SK-N-SH (cell line): ENCODE measurements around the gene PGP. TPM values are rescaled to one million over a fixed set of nuclear protein-coding genes. Genes with fewer than 3 reads are reported as not detected.
A peak's percentile ranks its signal among the peaks of the same experiment; 100 is the strongest.

Experiments
- CTCF ChIA-PET: fragments of 300-600, 350-600 bp; formaldehyde crosslinking; extraction: SDS; loops from one replicate; lab custom pipeline; 2021; lab: Yijun Ruan, JAX
- POLR2A ChIA-PET: fragments of 350-600 bp; sonication (Branson Sonifier 250); formaldehyde crosslinking; extraction: SDS; loops from one replicate; lab custom pipeline; 2020; ENCODE audit warnings: antibody characterized with exemption, inconsistent platforms; lab: Yijun Ruan, JAX
- DNase-seq: peaks from one replicate; pipeline ENCODE4 v3.0.0; 2012
- H2AFZ ChIP-seq: fragments of 200-600 bp; sonication (generic); 2 replicates; pipeline ENCODE4 v1.8.1; 2016; ENCODE audit warnings: antibody characterized with exemption, mild to moderate bottlenecking, low read depth
- H3F3A ChIP-seq: fragments of 200-600 bp; sonication (generic); replicated peaks from 2 replicates; pipeline ENCODE3; 2016; ENCODE audit warnings: antibody characterized with exemption, mild to moderate bottlenecking; ENCODE audit not compliant: insufficient read depth
- H3K27ac ChIP-seq, 2 experiments: fragments of 200-500 bp in 1 of 2; fragments of 200-600 bp in 1 of 2; sonication (Bioruptor generic) in 1 of 2; sonication (generic), shearing (Covaris generic) in 1 of 2; 2 replicates each; pipeline versions ENCODE4 v1.5.1 to v1.6.1; 2014 to 2016; ENCODE audit warnings: low read depth in 2 of 2, inconsistent platforms in 1 of 2, low read length in 1 of 2, mild to moderate bottlenecking in 1 of 2, mixed read lengths in 1 of 2
- H3K27me3 ChIP-seq: fragments of 200-600 bp; sonication (generic), shearing (Covaris generic); 2 replicates; pipeline ENCODE4 v1.6.1; 2016; ENCODE audit warnings: mixed run types; ENCODE audit not compliant: insufficient read depth
- H3K36me3 ChIP-seq, 2 experiments: fragments of 200-500 bp in 1 of 2; fragments of 200-600 bp in 1 of 2; sonication (Bioruptor generic) in 1 of 2; sonication (generic) in 1 of 2; replicated peaks in 1 of 2; 2 replicates each; pipeline versions ENCODE3 to v1.5.1; 2014 to 2016; ENCODE audit warnings: low read length in 1 of 2, mild to moderate bottlenecking in 1 of 2; ENCODE audit not compliant: insufficient read depth in 2 of 2, control insufficient read depth in 1 of 2
- H3K4me1 ChIP-seq, 2 experiments: fragments of 200-500 bp in 1 of 2; fragments of 200-600 bp in 1 of 2; sonication (Bioruptor generic) in 1 of 2; sonication (generic), shearing (Covaris generic) in 1 of 2; 2 replicates each; pipeline versions ENCODE4 v1.5.1 to v1.6.1; 2014 to 2016; ENCODE audit warnings: low read depth in 1 of 2, low read length in 1 of 2, mixed run types in 1 of 2; ENCODE audit not compliant: insufficient read depth in 2 of 2, control insufficient read depth in 1 of 2
- H3K4me2 ChIP-seq: fragments of 200-600 bp; sonication (generic), shearing (Covaris generic); 2 replicates; pipeline ENCODE4 v1.6.1; 2017; ENCODE audit warnings: mixed run types
- H3K4me3 ChIP-seq, 2 experiments: fragments of 200-500 bp in 1 of 2; fragments of 200-600 bp in 1 of 2; sonication (Bioruptor generic) in 1 of 2; sonication (generic), shearing (Covaris generic) in 1 of 2; 2 replicates each; pipeline versions ENCODE4 v1.5.1 to v1.8.1; 2014 to 2016; ENCODE audit warnings: low read depth in 2 of 2, inconsistent platforms in 1 of 2, low read length in 1 of 2, mild to moderate bottlenecking in 1 of 2, mixed read lengths in 1 of 2, moderate library complexity in 1 of 2
- H3K79me2 ChIP-seq: fragments of 200-600 bp; sonication (generic); 2 replicates; pipeline ENCODE4 v1.8.1; 2017; ENCODE audit warnings: mild to moderate bottlenecking; ENCODE audit not compliant: insufficient read depth
- H3K9ac ChIP-seq: fragments of 200-600 bp; sonication (generic); 2 replicates; pipeline ENCODE4 v1.6.1; 2017; ENCODE audit warnings: mixed run types
- H3K9me2 ChIP-seq: fragments of 200-600 bp; sonication (generic); 2 replicates; pipeline ENCODE4 v1.6.1; 2017; ENCODE audit warnings: mixed run types
- H3K9me3 ChIP-seq: fragments of 200-600 bp; sonication (generic); 2 replicates; pipeline ENCODE4 v1.6.1; 2017; ENCODE audit warnings: mixed run types, mild to moderate bottlenecking, moderate library complexity
- H4K20me1 ChIP-seq: fragments of 200-600 bp; sonication (generic); 2 replicates; pipeline ENCODE4 v1.6.1; 2017; ENCODE audit warnings: mild to moderate bottlenecking, mixed run types; ENCODE audit not compliant: insufficient read depth
- ELF1 ChIP-seq: IDR thresholded peaks from 2 replicates; pipeline ENCODE4 v1.4.0; 2012
- EZH2phosphoT487 ChIP-seq: fragments of 200-600 bp; sonication (generic); IDR thresholded peaks from 2 replicates; pipeline ENCODE4 v1.6.1; 2017; ENCODE audit warnings: low read depth, mixed run types, mild to moderate bottlenecking, antibody characterized with exemption, moderate library complexity, borderline replicate concordance
- FOSL2 ChIP-seq: IDR thresholded peaks from 2 replicates; pipeline ENCODE4 v1.4.0; 2012; ENCODE audit warnings: low read depth, mild to moderate bottlenecking, moderate library complexity, borderline replicate concordance
- FOXJ3 ChIP-seq: sonication (generic); formaldehyde crosslinking; IDR thresholded peaks from 2 replicates; pipeline ENCODE4 v1.5.1; 2020; ENCODE audit warnings: mild to moderate bottlenecking, missing genetic modification reagents
- GABPA ChIP-seq: IDR thresholded peaks from 2 replicates; pipeline ENCODE4 v1.4.0; 2012; ENCODE audit warnings: low read depth, mild to moderate bottlenecking
- JUND ChIP-seq: IDR thresholded peaks from 2 replicates; pipeline ENCODE4 v1.4.0; 2012
- NRF1 ChIP-seq: IDR thresholded peaks from 2 replicates; pipeline ENCODE4 v1.6.1; 2012; ENCODE audit warnings: low read depth, mild to moderate bottlenecking, low read length
- POLR2AphosphoS5 ChIP-seq: IDR thresholded peaks from 2 replicates; pipeline ENCODE4 v1.6.1; 2012; ENCODE audit warnings: low read depth, low read length
- RAD21 ChIP-seq: IDR thresholded peaks from 2 replicates; pipeline ENCODE4 v1.6.1; 2012; ENCODE audit warnings: mild to moderate bottlenecking, low read length
- RCOR1 ChIP-seq: fragments of 150-350 bp; IDR thresholded peaks from 2 replicates; pipeline ENCODE4 v1.6.1; 2017; ENCODE audit warnings: antibody characterized with exemption, low read length
- RXRA ChIP-seq: IDR thresholded peaks from 2 replicates; pipeline ENCODE4 v1.4.0; 2012; ENCODE audit warnings: low read depth, mild to moderate bottlenecking, borderline replicate concordance
- SIN3A ChIP-seq: IDR thresholded peaks from 2 replicates; pipeline ENCODE4 v1.6.1; 2012; ENCODE audit warnings: low read depth, mild to moderate bottlenecking, low read length, moderate library complexity, borderline replicate concordance
- TCF12 ChIP-seq: IDR thresholded peaks from 2 replicates; pipeline ENCODE4 v1.4.0; 2012
- WGBS: methylation state at CpG from one replicate; pipeline ENCODE4 v1.1.6; 2017; ENCODE audit warnings: low lambda C conversion rate; 5-methylcytosine and 5-hydroxymethylcytosine counted together
- polyA plus RNA-seq, 3 experiments: library from polyadenylated mRNA; depleted of rRNA; stranded (reverse); fragments of >200 nt; gene quantifications; 2 replicates each; pipeline ENCODE4 v1.2.3, GENCODE V29; 2012
- TF ChIP-seq, protein P1 (sequence below): fragments of 200-600 bp; sonication (generic); IDR thresholded peaks from 2 replicates; pipeline ENCODE4 v1.6.1; 2017; ENCODE audit warnings: antibody characterized with exemption, mild to moderate bottlenecking, moderate library complexity
- TF ChIP-seq, protein P2 (sequence below): IDR thresholded peaks from 2 replicates; pipeline ENCODE4 v1.4.0; 2012; ENCODE audit warnings: low read depth, borderline replicate concordance
- TF ChIP-seq, protein P3 (sequence below): IDR thresholded peaks from 2 replicates; pipeline ENCODE4; 2012

Gene PGP
- polyA plus RNA-seq, 1 of the 3 experiments (the other 2 are of a cell fraction): 10.3 TPM

DNA sequence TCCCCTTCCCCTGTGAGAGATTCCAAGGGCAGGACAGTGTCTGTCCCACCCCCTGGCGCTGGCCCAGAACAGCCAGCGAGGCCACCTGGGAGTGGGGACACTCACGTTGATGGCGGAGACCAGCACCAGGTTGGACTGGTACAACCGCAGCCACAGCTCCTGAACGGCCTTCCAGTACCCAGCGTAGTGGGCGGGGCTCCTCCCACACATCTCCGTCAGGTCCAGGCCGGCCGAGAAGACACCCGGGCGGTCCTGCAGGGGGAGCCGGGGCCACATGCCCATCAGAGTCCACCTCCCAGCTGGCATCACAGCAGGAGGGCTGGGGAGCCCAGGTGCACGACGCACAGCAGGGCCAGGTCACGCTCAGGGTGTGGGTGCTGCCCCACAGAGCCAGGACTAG, 29.7 kb upstream of the PGP start:
- Histone ChIP-seq H3K9ac (no peak overlapping the region), H3K9me3 (no peaks in the 10 kb centered on the region), H3K4me1 (no peaks in the 10 kb centered on the region), H3K4me2 (no peak overlapping the region), H4K20me1 (no peaks in the 10 kb centered on the region), H3K4me3 (no peak overlapping the region), H3F3A (peaks cover 10% of the 10 kb centered on the region), H2AFZ (no peak overlapping the region), H3K27me3 (no peaks in the 10 kb centered on the region), H3K9me2 (no peaks in the 10 kb centered on the region), H3K79me2 (peaks cover 24% of the 10 kb centered on the region), H3K27ac (no peak overlapping the region), H3K36me3 (peaks cover 18 to 33% of the 10 kb centered on the region in 2 experiments)
- 82% methylated on average over 3 of the region's 17 CpGs for WGBS
- DNase-seq: peak; percentile 66
- POLR2A ChIA-PET: no interaction called here
- CTCF ChIA-PET: interaction anchor here (1.7 kb wide), 1 partner anchor 50 kb away, joined by 6 read pairs; no protein-coding TSS in a partner anchor
- TF ChIP-seq TCF12 (no peak), POLR2AphosphoS5 (no peak), JUND (no peak), FOSL2 (no peak), RAD21 (no peak), FOXJ3 (no peak), ELF1 (no peak)
- TF ChIP-seq, protein P1, sequence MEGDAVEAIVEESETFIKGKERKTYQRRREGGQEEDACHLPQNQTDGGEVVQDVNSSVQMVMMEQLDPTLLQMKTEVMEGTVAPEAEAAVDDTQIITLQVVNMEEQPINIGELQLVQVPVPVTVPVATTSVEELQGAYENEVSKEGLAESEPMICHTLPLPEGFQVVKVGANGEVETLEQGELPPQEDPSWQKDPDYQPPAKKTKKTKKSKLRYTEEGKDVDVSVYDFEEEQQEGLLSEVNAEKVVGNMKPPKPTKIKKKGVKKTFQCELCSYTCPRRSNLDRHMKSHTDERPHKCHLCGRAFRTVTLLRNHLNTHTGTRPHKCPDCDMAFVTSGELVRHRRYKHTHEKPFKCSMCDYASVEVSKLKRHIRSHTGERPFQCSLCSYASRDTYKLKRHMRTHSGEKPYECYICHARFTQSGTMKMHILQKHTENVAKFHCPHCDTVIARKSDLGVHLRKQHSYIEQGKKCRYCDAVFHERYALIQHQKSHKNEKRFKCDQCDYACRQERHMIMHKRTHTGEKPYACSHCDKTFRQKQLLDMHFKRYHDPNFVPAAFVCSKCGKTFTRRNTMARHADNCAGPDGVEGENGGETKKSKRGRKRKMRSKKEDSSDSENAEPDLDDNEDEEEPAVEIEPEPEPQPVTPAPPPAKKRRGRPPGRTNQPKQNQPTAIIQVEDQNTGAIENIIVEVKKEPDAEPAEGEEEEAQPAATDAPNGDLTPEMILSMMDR: no peak

DNA sequence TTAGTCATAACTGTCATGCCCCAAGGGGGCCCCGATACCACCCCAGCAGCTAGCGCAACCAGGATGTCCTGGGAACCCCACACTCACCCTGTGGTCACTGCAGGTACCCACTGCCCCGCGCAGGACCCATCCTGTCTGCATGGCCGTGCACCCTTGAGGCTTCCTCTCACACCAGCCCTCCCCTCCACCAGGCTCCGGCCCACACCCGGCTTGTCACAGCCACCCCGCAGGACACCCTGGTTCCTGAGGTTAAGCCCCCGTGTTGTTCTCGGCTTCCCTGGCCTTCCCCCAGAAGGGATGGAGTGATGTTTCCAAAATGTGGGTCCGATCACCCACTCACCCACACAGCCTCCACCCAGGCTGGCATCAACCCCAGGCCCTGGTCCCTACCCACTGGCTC, 29.1 kb upstream of the PGP start:
- no peak overlapping the region for H3K4me3 ChIP-seq
- ChIA-PET CTCF (no interaction called here), POLR2A (no interaction called here)
- H2AFZ ChIP-seq: no peak overlapping the region
- H3K36me3 ChIP-seq: peaks cover 14 to 33% of the 10 kb centered on the region in 2 experiments
- H3K79me2 ChIP-seq: peaks cover 19% of the 10 kb centered on the region
- H4K20me1 ChIP-seq: no peaks in the 10 kb centered on the region
- H3F3A ChIP-seq: peaks cover 10% of the 10 kb centered on the region
- no peaks in the 10 kb centered on the region for H3K9me3 ChIP-seq
- H3K9me2 ChIP-seq: no peaks in the 10 kb centered on the region
- 98% methylated on average over 10 of the region's 11 CpGs for WGBS
- no peak for TF ChIP-seq GABPA
- H3K4me1 ChIP-seq: no peaks in the 10 kb centered on the region
- H3K27me3 ChIP-seq: no peaks in the 10 kb centered on the region
- no peak overlapping the region for H3K4me2 ChIP-seq
- H3K27ac ChIP-seq: no peak overlapping the region
- peak; percentile 23 for DNase-seq
- H3K9ac ChIP-seq: no peak overlapping the region

DNA sequence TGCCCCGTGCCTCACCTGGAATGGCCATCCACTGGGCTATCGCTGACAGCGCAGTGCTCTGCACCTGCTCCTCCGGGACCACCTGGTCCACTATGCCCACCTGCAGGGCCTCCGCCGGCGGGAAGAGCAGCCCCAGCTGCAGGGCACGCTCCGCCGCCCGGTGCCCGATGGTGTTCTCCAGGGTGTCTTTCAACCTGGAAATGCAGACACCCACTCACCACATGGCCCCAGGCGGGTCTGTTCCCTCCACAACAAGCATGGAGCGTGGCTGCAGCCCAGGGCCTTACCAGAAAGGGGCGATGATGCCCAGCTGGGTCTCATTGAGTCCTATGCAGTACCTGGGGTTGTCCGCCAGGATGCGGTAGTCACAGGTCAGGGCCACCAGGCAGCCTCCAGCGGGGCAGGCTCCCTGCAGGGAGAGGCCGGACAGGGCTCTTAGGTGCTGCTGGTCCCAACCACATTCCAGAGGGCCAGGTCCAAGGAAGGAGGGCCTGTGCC, 28.4 kb upstream of the PGP start:
- Histone ChIP-seq H3K36me3 (peaks cover 8 to 33% of the 10 kb centered on the region in 2 experiments), H4K20me1 (no peaks in the 10 kb centered on the region), H3K27me3 (no peaks in the 10 kb centered on the region), H3K9me3 (no peaks in the 10 kb centered on the region), H3K4me1 (no peaks in the 10 kb centered on the region), H3K4me2 (no peak overlapping the region), H2AFZ (no peak overlapping the region), H3K9me2 (no peaks in the 10 kb centered on the region), H3K4me3 (no peak overlapping the region), H3F3A (peaks cover 10% of the 10 kb centered on the region), H3K27ac (no peak overlapping the region), H3K79me2 (peaks cover 12% of the 10 kb centered on the region), H3K9ac (no peak overlapping the region)
- 90% methylated on average over 2 of the region's 19 CpGs for WGBS
- CTCF ChIA-PET: interaction anchor here (2.2 kb wide), 1 partner anchor 12 kb away, joined by 5 read pairs; no protein-coding TSS in a partner anchor
- POLR2A ChIA-PET: no interaction called here
- DNase-seq: peak; percentile 56
- TF ChIP-seq, protein P1: no peak
- TF ChIP-seq, protein P2, sequence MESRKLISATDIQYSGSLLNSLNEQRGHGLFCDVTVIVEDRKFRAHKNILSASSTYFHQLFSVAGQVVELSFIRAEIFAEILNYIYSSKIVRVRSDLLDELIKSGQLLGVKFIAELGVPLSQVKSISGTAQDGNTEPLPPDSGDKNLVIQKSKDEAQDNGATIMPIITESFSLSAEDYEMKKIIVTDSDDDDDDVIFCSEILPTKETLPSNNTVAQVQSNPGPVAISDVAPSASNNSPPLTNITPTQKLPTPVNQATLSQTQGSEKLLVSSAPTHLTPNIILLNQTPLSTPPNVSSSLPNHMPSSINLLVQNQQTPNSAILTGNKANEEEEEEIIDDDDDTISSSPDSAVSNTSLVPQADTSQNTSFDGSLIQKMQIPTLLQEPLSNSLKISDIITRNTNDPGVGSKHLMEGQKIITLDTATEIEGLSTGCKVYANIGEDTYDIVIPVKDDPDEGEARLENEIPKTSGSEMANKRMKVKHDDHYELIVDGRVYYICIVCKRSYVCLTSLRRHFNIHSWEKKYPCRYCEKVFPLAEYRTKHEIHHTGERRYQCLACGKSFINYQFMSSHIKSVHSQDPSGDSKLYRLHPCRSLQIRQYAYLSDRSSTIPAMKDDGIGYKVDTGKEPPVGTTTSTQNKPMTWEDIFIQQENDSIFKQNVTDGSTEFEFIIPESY: no peak
- TF ChIP-seq RCOR1: no peak
- TF ChIP-seq GABPA: no peak
- TF ChIP-seq RXRA: no peak
- TF ChIP-seq EZH2phosphoT487: no peak
- TF ChIP-seq NRF1: no peak
- TF ChIP-seq, protein P3, sequence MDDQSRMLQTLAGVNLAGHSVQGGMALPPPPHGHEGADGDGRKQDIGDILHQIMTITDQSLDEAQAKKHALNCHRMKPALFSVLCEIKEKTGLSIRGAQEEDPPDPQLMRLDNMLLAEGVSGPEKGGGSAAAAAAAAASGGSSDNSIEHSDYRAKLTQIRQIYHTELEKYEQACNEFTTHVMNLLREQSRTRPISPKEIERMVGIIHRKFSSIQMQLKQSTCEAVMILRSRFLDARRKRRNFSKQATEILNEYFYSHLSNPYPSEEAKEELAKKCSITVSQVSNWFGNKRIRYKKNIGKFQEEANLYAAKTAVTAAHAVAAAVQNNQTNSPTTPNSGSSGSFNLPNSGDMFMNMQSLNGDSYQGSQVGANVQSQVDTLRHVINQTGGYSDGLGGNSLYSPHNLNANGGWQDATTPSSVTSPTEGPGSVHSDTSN: no peak
- TF ChIP-seq SIN3A: no peak
- TF ChIP-seq RAD21: no peak
